HepG2 (cell line): Measurements from ENCODE around the gene FLRT2. TPM values are rescaled to one million over a fixed set of nuclear protein-coding genes. Genes with fewer than 3 reads are reported as not detected.

Experiments used
- ATAC-seq: fragments of 200-7000 bp; cut with Tn5 transposase; 3 replicates; pipeline ENCODE4 v1.9.1; 2020; ENCODE audit warnings: mild to moderate bottlenecking, moderate library complexity
- BruUV-seq: library from RNA; stranded (reverse); fragments of 400-500 nt; replicated peaks from 2 replicates; lab custom pipeline; 2021; lab: Mats Ljungman, UMichigan
- CTCF ChIA-PET: fragments of 300-600 bp; formaldehyde crosslinking; extraction: SDS; loops from one replicate; lab custom pipeline; 2021; ENCODE audit warnings: low total read pairs, inconsistent platforms, low intra/inter-chr PET ratio; lab: Yijun Ruan, JAX
- POLR2A ChIA-PET: fragments of 350-600 bp; sonication (Branson Sonifier 250); formaldehyde crosslinking; loops from one replicate; lab custom pipeline; 2020; ENCODE audit warnings: antibody characterized with exemption, inconsistent platforms; lab: Yijun Ruan, JAX
- DNase-seq: peaks from one replicate; pipeline ENCODE4 v3.0.0-alpha.2; 2015; ENCODE audit warnings: low spot score
- FAIRE-seq: peaks from 3 replicates; lab custom pipeline; 2011; peaks lifted over from hg19 to GRCh38; lab: Jason Lieb, UNC
- H2AFZ ChIP-seq: one replicate; pipeline ENCODE4 v1.6.1; 2011; ENCODE audit warnings: low read length, inconsistent platforms
- H3K27ac ChIP-seq: fragments of 300-600 bp; 3 replicates; pipeline ENCODE4 v1.8.0; 2011; ENCODE audit warnings: mixed run types, mild to moderate bottlenecking, mixed read lengths, low read length, inconsistent platforms; ENCODE audit not compliant: insufficient read depth; ENCODE audit errors: extremely low read length
- H3K27me3 ChIP-seq, 2 experiments: fragments of 200-600 bp in 1 of 2; 2 replicates in 1 of 2; 3 replicates in 1 of 2; pipeline versions ENCODE4 v1.6.0 to v1.8.0; 2011; ENCODE audit warnings: low read length in 2 of 2, mild to moderate bottlenecking in 2 of 2, moderate library complexity in 2 of 2, inconsistent platforms in 1 of 2; ENCODE audit not compliant: insufficient read depth in 2 of 2, control insufficient read depth in 1 of 2
- H3K36me3 ChIP-seq, 2 experiments: fragments of 200-600 bp in 1 of 2; replicated peaks in 1 of 2; 2 replicates in 1 of 2; 3 replicates in 1 of 2; pipeline versions ENCODE4 v1.5.1 to v1.8.0; 2011; ENCODE audit warnings: low read length in 2 of 2, inconsistent platforms in 1 of 2; ENCODE audit not compliant: insufficient read depth in 2 of 2, control insufficient read depth in 1 of 2
- H3K4me1 ChIP-seq: 2 replicates; pipeline ENCODE4 v1.5.1; 2012; ENCODE audit warnings: low read length, inconsistent platforms; ENCODE audit not compliant: insufficient read depth
- H3K4me2 ChIP-seq: 2 replicates; pipeline ENCODE4 v1.6.0; 2011; ENCODE audit warnings: low read depth, low read length, inconsistent platforms
- H3K4me3 ChIP-seq, 3 experiments: fragments of 200-600 bp in 1 of 3; sonication (generic), shearing (Covaris generic) in 1 of 3; replicated peaks in 1 of 3; 2 replicates each; pipeline ENCODE4 v1.5.1; 2011 to 2016; ENCODE audit warnings: low read length in 3 of 3, inconsistent platforms in 2 of 3, low read depth in 2 of 3, mild to moderate bottlenecking in 2 of 3, control low read depth in 1 of 3, mixed read lengths in 1 of 3; ENCODE audit not compliant: insufficient read depth in 1 of 3
- H3K79me2 ChIP-seq: one replicate; pipeline ENCODE4 v1.6.1; 2011; ENCODE audit warnings: low read length, inconsistent platforms; ENCODE audit not compliant: insufficient read depth
- H3K9ac ChIP-seq: 2 replicates; pipeline ENCODE4 v1.6.0; 2011; ENCODE audit warnings: mild to moderate bottlenecking, low read depth, low read length, inconsistent platforms; ENCODE audit not compliant: insufficient read depth
- H3K9me3 ChIP-seq: 2 replicates; pipeline ENCODE4 v1.5.1; 2012; ENCODE audit warnings: mild to moderate bottlenecking, low read length
- H4K20me1 ChIP-seq: 2 replicates; pipeline ENCODE4 v1.6.0; 2011; ENCODE audit warnings: inconsistent platforms, mild to moderate bottlenecking, low read length, moderate library complexity; ENCODE audit not compliant: insufficient read depth
- DNMT1 ChIP-seq: sonication (generic); formaldehyde crosslinking; IDR thresholded peaks from 2 replicates; pipeline ENCODE4 v1.5.1; 2020; ENCODE audit warnings: mild to moderate bottlenecking, missing genetic modification reagents
- IRF9 ChIP-seq: sonication (generic); formaldehyde crosslinking; IDR thresholded peaks from 2 replicates; pipeline ENCODE4 v1.8.0; 2022; ENCODE audit warnings: missing genetic modification reagents, mild to moderate bottlenecking, borderline replicate concordance
- MAF1 ChIP-seq: sonication (generic); formaldehyde crosslinking; IDR thresholded peaks from 2 replicates; pipeline ENCODE4 v1.5.0; 2020; ENCODE audit warnings: missing genetic modification reagents, borderline replicate concordance
- NFE2L1 ChIP-seq: sonication (generic); formaldehyde crosslinking; IDR thresholded peaks from 2 replicates; pipeline ENCODE4 v1.4.0; 2020; ENCODE audit warnings: missing genetic modification reagents, mild to moderate bottlenecking, borderline replicate concordance
- RERE ChIP-seq: IDR thresholded peaks from 2 replicates; pipeline ENCODE4 v1.6.1; 2016; ENCODE audit warnings: low read depth, missing genetic modification reagents, missing compliant biosample characterization
- RFXANK ChIP-seq: IDR thresholded peaks from 2 replicates; pipeline ENCODE4 v1.6.1; 2016
- SRSF4 ChIP-seq: fragments of 200-400 bp; formaldehyde crosslinking; IDR thresholded peaks from one replicate; pipeline ENCODE4 v1.6.1; 2018; ENCODE audit warnings: mild to moderate bottlenecking, low read depth, low read length, moderate library complexity; ENCODE audit not compliant: poor library complexity, severe bottlenecking
- TFE3 ChIP-seq: IDR thresholded peaks from 2 replicates; pipeline ENCODE4 v1.6.1; 2016
- WIZ ChIP-seq: sonication (generic); formaldehyde crosslinking; IDR thresholded peaks from 2 replicates; pipeline ENCODE4 v1.5.1; 2020; ENCODE audit warnings: mild to moderate bottlenecking, missing genetic modification reagents
- ZBTB8A ChIP-seq: sonication (generic); formaldehyde crosslinking; IDR thresholded peaks from 2 replicates; pipeline ENCODE4 v1.4.0; 2020; ENCODE audit warnings: mild to moderate bottlenecking, low read depth, missing genetic modification reagents, borderline replicate concordance
- ZNF264 ChIP-seq: sonication (generic); formaldehyde crosslinking; IDR thresholded peaks from 2 replicates; pipeline ENCODE4 v1.4.0; 2020; ENCODE audit warnings: missing genetic modification reagents
- ZNF333 ChIP-seq: sonication (generic); formaldehyde crosslinking; IDR thresholded peaks from 2 replicates; pipeline ENCODE4 v1.4.0; 2020; ENCODE audit warnings: mild to moderate bottlenecking, missing genetic modification reagents, borderline replicate concordance
- ZNF337 ChIP-seq: sonication (generic); formaldehyde crosslinking; IDR thresholded peaks from 2 replicates; pipeline ENCODE4 v1.5.1; 2020; ENCODE audit warnings: missing genetic modification reagents, low read depth, mild to moderate bottlenecking, borderline replicate concordance
- ZNF383 ChIP-seq: sonication (generic); formaldehyde crosslinking; IDR thresholded peaks from 2 replicates; pipeline ENCODE4 v1.4.0; 2020; ENCODE audit warnings: missing genetic modification reagents, mild to moderate bottlenecking, borderline replicate concordance
- ZNF484 ChIP-seq: sonication (generic); formaldehyde crosslinking; IDR thresholded peaks from 2 replicates; pipeline ENCODE4 v1.5.1; 2020; ENCODE audit warnings: mild to moderate bottlenecking, low read depth, missing genetic modification reagents, borderline replicate concordance
- ZNF605 ChIP-seq: sonication (generic); formaldehyde crosslinking; IDR thresholded peaks from 2 replicates; pipeline ENCODE4 v1.8.0; 2022; ENCODE audit warnings: mild to moderate bottlenecking, missing genetic modification reagents
- ZNF713 ChIP-seq: sonication (generic); formaldehyde crosslinking; IDR thresholded peaks from 2 replicates; pipeline ENCODE4 v1.4.0; 2020; ENCODE audit warnings: mild to moderate bottlenecking, missing genetic modification reagents
- WGBS: methylation state at CpG from one replicate; pipeline ENCODE4 v1.1.6; 2017; ENCODE audit warnings: low lambda C conversion rate; 5-methylcytosine and 5-hydroxymethylcytosine counted together
- in situ Hi-C: cut with HindIII; loops from 2 replicates; pipeline ENCODE4 v1.10.0; 2017; ENCODE audit warnings: low pct_unique_long_range_greater_than_20kb; ENCODE audit not compliant: extremely low pct_ligation_motif_present
- intact Hi-C: fragments of 100-400 bp; cut with micrococcal nuclease; formaldehyde crosslinking; loops from one replicate; pipeline ENCODE4 v1.10.0; 2022; ENCODE audit not compliant: unreplicated experiment
- polyA plus RNA-seq, 8 experiments: library from polyadenylated mRNA; depleted of rRNA in 3 of 8; stranded (reverse) in 7 of 8; unstranded in 1 of 8; fragments of >200 nt; fragmentation: Illumina TruSeq in 4 of 8; extraction: Trizol in 4 of 8; gene quantifications; 2 replicates each; pipeline versions ENCODE4 v1.2.1 to v1.2.3, GENCODE V29; 2011 to 2016; ENCODE audit warnings: low read depth in 4 of 8, missing spikeins in 1 of 8, mixed read lengths in 1 of 8; ENCODE audit not compliant: insufficient read depth in 1 of 8
- total RNA-seq, 5 experiments: library from RNA; depleted of rRNA; stranded (reverse); fragments of >200 nt; fragmentation: Illumina TruSeq; extraction: Trizol; gene quantifications; 2 replicates each; pipeline ENCODE4 v1.2.3, GENCODE V29; 2016; ENCODE audit warnings: low read depth in 1 of 5

Gene FLRT2
- total and polyA plus RNA-seq, 2 of the 13 experiments (the other 11 are each of a cell fraction or from before 2014, with no cell fraction given): not detected

GRCh38 chr14:85617791-85618190 is 87.8 kb downstream of the FLRT2 start:
- FAIRE-seq (no peak), ATAC-seq (no peak), DNase-seq (no peak)
- no peak overlapping the region for H3K4me2 ChIP-seq
- ChIA-PET CTCF (no interaction called here), POLR2A (no interaction called here)
- no TSS peak for BruUV-seq
- no peaks in the 10 kb centered on the region for H3K79me2 ChIP-seq
- H2AFZ ChIP-seq: no peak overlapping the region
- no peaks in the 10 kb centered on the region for H4K20me1 ChIP-seq
- H3K36me3 ChIP-seq: no peaks in the 10 kb centered on the region
- in situ Hi-C loops (no loop called here), intact Hi-C loops (no loop called here)
- H3K27me3 ChIP-seq: no peaks in the 10 kb centered on the region
- H3K9ac ChIP-seq: no peak overlapping the region
- H3K9me3 ChIP-seq: peaks cover 42% of the 10 kb centered on the region
- H3K4me1 ChIP-seq: no peaks in the 10 kb centered on the region
- no peak overlapping the region for H3K27ac ChIP-seq
- no peak overlapping the region for H3K4me3 ChIP-seq
- 39% methylated on average over 2 of the region's 2 CpGs for whole genome bisulfite sequencing
- TF ChIP-seq ZNF713 (CRISPR knock-in tag): no peak
- no peak for TF ChIP-seq ZNF383 (CRISPR knock-in tag)
- no peak for TF ChIP-seq ZNF605 (CRISPR knock-in tag)
- TF ChIP-seq RERE (CRISPR knock-in tag): no peak
- TF ChIP-seq ZNF484: no peak
- TF ChIP-seq RFXANK (CRISPR knock-in tag): no peak
- TF ChIP-seq NFE2L1 (CRISPR knock-in tag): no peak
- TF ChIP-seq ZBTB8A (CRISPR knock-in tag): no peak
- TF ChIP-seq SRSF4: no peak
- TF ChIP-seq TFE3 (CRISPR knock-in tag): no peak
- no peak for TF ChIP-seq WIZ (CRISPR knock-in tag)
- TF ChIP-seq IRF9 (CRISPR knock-in tag): no peak
- TF ChIP-seq DNMT1 (CRISPR knock-in tag): no peak
- no peak for TF ChIP-seq ZNF333 (CRISPR knock-in tag)
- no peak for TF ChIP-seq MAF1
- TF ChIP-seq ZNF264 (CRISPR knock-in tag): no peak
- no peak for TF ChIP-seq ZNF337 (CRISPR knock-in tag)
